Measurements from ENCODE around the gene POLG2.

DNA sequence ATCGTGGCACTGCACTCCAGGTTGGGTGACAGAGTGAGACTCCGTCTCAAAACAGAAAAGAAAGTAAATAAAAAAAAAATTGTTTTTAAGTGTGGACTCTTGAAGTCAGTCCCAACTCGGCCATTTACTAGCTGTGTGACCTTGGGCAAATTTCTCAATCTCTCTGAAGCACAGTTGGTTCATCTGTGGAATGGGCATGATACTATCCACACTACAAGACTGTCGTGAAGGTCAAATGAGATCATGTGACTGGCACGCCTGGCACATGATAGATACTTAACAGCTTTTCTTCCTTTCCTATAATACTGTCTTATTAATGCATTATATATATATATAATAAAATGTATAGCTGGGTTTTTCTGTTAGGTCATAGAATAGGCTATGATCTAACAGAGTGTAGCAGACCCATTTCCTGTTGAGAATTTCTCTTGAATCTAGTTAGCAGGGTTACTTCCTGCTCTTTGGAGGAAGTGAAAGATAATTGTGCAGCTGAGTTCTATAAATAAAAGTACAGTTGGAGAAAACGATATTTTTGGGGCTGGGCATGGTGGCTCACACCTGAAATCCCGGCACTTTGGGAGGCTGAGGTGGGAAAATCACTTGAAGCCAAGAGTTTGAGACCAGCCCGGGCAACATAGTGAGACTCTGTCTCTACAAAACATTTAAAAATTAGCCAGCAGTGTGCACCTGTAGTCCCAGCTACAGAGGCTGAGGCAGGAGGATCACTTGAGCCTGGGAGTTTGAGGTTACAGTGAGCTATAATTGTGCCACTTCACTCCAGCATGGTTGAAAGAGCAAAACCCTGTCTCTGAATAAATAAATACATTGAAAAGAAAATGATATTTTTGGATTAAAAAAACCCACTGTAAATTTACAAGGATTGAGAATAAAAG lies 40.6 kb downstream of the POLG2 start:
- TF ChIP-seq POLR2A (IDR thresholded peaks at IDR 0.05; ENCODE audit: low read depth, low read length) (no peak), GATA2 (IDR thresholded peaks at IDR 0.05; ENCODE audit: insufficient read depth, insufficient read length, low read depth, low read length) (no peak), POLR2AphosphoS5 (IDR thresholded peaks at IDR 0.05; ENCODE audit: insufficient read depth, low read depth, low read length) (no peak), EZH2 (IDR thresholded peaks at IDR 0.05; ENCODE audit: borderline replicate concordance, low read depth, low read length, severe bottlenecking) (no peak), MYC (IDR thresholded peaks at IDR 0.05; ENCODE audit: low read depth, low read length) (no peak), JUN (IDR thresholded peaks at IDR 0.05; ENCODE audit: borderline replicate concordance, insufficient read depth, insufficient read length, low read depth) (no peak)
- TF ChIP-seq, protein P1, sequence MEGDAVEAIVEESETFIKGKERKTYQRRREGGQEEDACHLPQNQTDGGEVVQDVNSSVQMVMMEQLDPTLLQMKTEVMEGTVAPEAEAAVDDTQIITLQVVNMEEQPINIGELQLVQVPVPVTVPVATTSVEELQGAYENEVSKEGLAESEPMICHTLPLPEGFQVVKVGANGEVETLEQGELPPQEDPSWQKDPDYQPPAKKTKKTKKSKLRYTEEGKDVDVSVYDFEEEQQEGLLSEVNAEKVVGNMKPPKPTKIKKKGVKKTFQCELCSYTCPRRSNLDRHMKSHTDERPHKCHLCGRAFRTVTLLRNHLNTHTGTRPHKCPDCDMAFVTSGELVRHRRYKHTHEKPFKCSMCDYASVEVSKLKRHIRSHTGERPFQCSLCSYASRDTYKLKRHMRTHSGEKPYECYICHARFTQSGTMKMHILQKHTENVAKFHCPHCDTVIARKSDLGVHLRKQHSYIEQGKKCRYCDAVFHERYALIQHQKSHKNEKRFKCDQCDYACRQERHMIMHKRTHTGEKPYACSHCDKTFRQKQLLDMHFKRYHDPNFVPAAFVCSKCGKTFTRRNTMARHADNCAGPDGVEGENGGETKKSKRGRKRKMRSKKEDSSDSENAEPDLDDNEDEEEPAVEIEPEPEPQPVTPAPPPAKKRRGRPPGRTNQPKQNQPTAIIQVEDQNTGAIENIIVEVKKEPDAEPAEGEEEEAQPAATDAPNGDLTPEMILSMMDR (IDR thresholded peaks at IDR 0.05; ENCODE audit: extremely low read depth in 1 of 2, insufficient read depth in 1 of 2, low read depth in 1 of 2, low read length in 2 of 2), result no peak

Data from endothelial cell of umbilical vein (primary cell).